Adrenal gland (tissue), 12 donors: ENCODE data around the gene CUEDC2. TPM values are rescaled to one million over a fixed set of nuclear protein-coding genes. Genes with fewer than 3 reads are reported as not detected.

Source experiments
- DNase-seq, 7 donors: peaks; one replicate each; pipeline ENCODE4 v3.0.0-alpha.2; 2019 to 2020
- H3K27ac ChIP-seq, 5 donors: fragments of 200-600 bp; sonication (generic) in 4 of 5; 1 replicate in 3 of 5; 2 replicates in 2 of 5; pipeline versions ENCODE4 v1.5.1 to v1.8.0; 2016 to 2020; ENCODE audit warnings: mild to moderate bottlenecking in 1 of 5
- H3K27me3 ChIP-seq: fragments of 200-600 bp; 2 replicates; pipeline ENCODE4 v1.8.0; 2021
- H3K36me3 ChIP-seq, 2 donors: fragments of 200-600 bp; replicated peaks in 1 of 2; 1 replicate in 1 of 2; 2 replicates in 1 of 2; pipeline versions ENCODE4 v1.5.1 to v1.8.0; 2018 to 2022
- H3K4me1 ChIP-seq, 2 donors: fragments of 200-600 bp; replicated peaks in 1 of 2; 1 replicate in 1 of 2; 2 replicates in 1 of 2; pipeline versions ENCODE4 v1.5.1 to v1.8.0; 2018 to 2021
- H3K4me3 ChIP-seq, 4 donors: fragments of 200-600 bp; sonication (generic) in 3 of 4; one replicate each; pipeline ENCODE4 v1.5.1; 2016 to 2018
- H3K9me3 ChIP-seq, 3 donors: fragments of 200-600 bp; sonication (generic) in 1 of 3; replicated peaks in 1 of 3; 1 replicate in 2 of 3; 2 replicates in 1 of 3; pipeline versions ENCODE4 v1.5.1 to v1.8.0; 2016 to 2021
- POLR2A ChIP-seq, 2 donors: fragments of 450-650 bp; IDR thresholded peaks; one replicate each; pipeline ENCODE4 v1.6.1; 2017; ENCODE audit warnings: antibody characterized with exemption in 2 of 2, mild to moderate bottlenecking in 2 of 2, moderate library complexity in 1 of 2
- WGBS, 4 donors: extraction: QIAGEN DNeasy Blood & Tissue Kit in 2 of 4; methylation state at CpG; one replicate each; pipeline versions ENCODE4 v1.1.5 to v1.1.7; 2013 to 2017; 5-methylcytosine and 5-hydroxymethylcytosine counted together
- intact Hi-C, 2 donors: fragments of 100-400 bp; cut with DNase I; formaldehyde crosslinking; loops; one replicate each; pipeline versions ENCODE4 v1.14.1 to v1.15.0; 2022 to 2023
- polyA plus RNA-seq, 3 donors: library from polyadenylated mRNA; stranded (reverse); fragments of 200-250 nt in 2 of 3; fragments of 350-450 nt in 1 of 3; fragmentation: Illumina TruSeq in 1 of 3; extraction: RNeasy Lipid Tissue Mini Kit (QIAGEN cat#74804) in 1 of 3; gene quantifications; one replicate each; pipeline ENCODE4 v1.2.3, GENCODE V29; 2013 to 2014
- total RNA-seq, 9 donors: library from RNA; depleted of rRNA in 4 of 9; stranded (reverse); fragments of >200 nt in 4 of 9; fragments of 120-200 nt in 1 of 9; fragmentation: NEBNext Ultra II Directional in 1 of 9; extraction: Animal tissue kit (Norgen Biotek cat#: 25700) in 1 of 9; gene quantifications; one replicate each; pipeline versions ENCODE4 v1.1.0 to v1.2.4, GENCODE V29; 2013 to 2023
- TF ChIP-seq, protein P1 (sequence below), 6 experiments: fragments of 450-650 bp in 4 of 6; fragments of 200-600 bp in 2 of 6; sonication (generic) in 1 of 6; IDR thresholded peaks; 1 replicate in 5 of 6; 2 replicates in 1 of 6; pipeline versions ENCODE4 v1.5.1 to v1.8.0; 2016 to 2021; ENCODE audit warnings: antibody characterized with exemption in 6 of 6, mild to moderate bottlenecking in 2 of 6, moderate library complexity in 1 of 6
- donor health status: healthy with polysubstance abuse.
- donor health status: Bipolar disorder and iron deficiency.
- donor health status: DM: yes; HTN: yes; CAD: no.
- donor health status: DM: no; HTN: no; CAD: no.
- donor health status: DM: no; HTN: no; CAD: no.
- donor health status: DM: yes; HTN: yes; CAD: no.

Gene CUEDC2
- total and polyA plus RNA-seq, 12 donors: 70.2 to 115 (median 79.7) TPM

DNA sequence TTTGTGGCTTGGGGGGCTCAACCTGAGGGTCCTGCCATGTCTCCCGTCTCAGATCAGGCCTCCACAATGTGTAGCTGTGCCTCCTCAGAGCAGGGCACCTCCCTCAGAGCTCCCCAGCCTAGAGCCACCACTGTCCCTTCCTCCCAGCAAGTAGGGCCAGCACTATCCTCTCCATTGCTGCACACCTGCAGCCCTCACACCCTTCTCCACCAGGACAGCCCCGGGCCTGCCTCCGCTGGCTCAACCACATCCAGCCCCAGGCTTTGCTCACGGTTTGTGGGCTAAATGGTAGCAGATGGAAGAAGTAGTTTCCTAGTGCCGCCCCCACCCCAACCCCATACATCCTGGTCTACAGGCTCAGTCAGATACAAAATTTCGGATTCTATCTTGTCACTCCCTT is 26.7 kb downstream of the CUEDC2 start:
- H3K27ac ChIP-seq: no peak overlapping the region
- peaks cover 0 to 22% of the 10 kb centered on the region in 2 donors for H3K36me3 ChIP-seq
- peaks cover 0 to 12% of the 10 kb centered on the region in 2 donors for H3K4me1 ChIP-seq
- peaks cover 25% of the 10 kb centered on the region for H3K27me3 ChIP-seq
- TF ChIP-seq POLR2A (IDR thresholded peaks at IDR 0.05): no peak
- TF ChIP-seq, protein P1, sequence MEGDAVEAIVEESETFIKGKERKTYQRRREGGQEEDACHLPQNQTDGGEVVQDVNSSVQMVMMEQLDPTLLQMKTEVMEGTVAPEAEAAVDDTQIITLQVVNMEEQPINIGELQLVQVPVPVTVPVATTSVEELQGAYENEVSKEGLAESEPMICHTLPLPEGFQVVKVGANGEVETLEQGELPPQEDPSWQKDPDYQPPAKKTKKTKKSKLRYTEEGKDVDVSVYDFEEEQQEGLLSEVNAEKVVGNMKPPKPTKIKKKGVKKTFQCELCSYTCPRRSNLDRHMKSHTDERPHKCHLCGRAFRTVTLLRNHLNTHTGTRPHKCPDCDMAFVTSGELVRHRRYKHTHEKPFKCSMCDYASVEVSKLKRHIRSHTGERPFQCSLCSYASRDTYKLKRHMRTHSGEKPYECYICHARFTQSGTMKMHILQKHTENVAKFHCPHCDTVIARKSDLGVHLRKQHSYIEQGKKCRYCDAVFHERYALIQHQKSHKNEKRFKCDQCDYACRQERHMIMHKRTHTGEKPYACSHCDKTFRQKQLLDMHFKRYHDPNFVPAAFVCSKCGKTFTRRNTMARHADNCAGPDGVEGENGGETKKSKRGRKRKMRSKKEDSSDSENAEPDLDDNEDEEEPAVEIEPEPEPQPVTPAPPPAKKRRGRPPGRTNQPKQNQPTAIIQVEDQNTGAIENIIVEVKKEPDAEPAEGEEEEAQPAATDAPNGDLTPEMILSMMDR (IDR thresholded peaks at IDR 0.05): no peak
- no peak for DNase-seq
- 79 to 90% (median 82%) methylated on average over 2 to 6 of the region's 6 CpGs for WGBS, 4 donors
- H3K9me3 ChIP-seq: no peaks in the 10 kb centered on the region
- no peak overlapping the region for H3K4me3 ChIP-seq
- intact Hi-C loops: no loop called here

DNA sequence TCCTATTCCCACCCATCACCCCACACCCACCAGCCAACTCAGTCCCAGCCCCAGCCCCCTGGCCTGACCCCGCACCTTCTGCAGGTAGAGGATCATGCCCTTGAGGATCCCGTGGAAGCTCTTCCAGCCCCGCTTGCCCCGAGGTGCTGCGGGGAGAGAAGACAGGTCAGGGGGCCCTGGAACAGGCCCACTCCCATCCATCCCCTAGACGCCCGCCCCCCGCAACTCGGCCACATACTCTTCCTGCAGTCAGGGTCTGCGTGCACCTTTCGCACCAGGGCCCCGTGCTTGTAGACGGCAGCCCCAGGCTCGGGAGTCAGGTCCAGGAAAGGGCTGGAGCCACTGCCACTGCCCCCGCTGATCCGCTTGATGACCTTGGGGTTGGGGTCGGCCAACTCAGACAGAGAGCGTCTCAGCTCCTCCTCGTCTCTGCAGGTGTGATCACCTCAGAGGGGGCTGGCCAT is 27.2 kb downstream of the CUEDC2 start:
- WGBS, 4 donors: 75 to 87% (median 77%) methylated on average over 9 to 19 of the region's 19 CpGs; no CpG with 5 or more reads in 1 of the 4 donors
- Histone ChIP-seq H3K9me3 (no peaks in the 10 kb centered on the region), H3K27ac (no peak overlapping the region), H3K4me1 (peaks cover 0 to 8% of the 10 kb centered on the region in 2 donors), H3K4me3 (no peak overlapping the region), H3K27me3 (peaks cover 20% of the 10 kb centered on the region), H3K36me3 (peaks cover 0 to 26% of the 10 kb centered on the region in 2 donors)
- intact Hi-C loops: no loop called here
- TF ChIP-seq, protein P1 (IDR thresholded peaks at IDR 0.05): no peak
- TF ChIP-seq POLR2A (IDR thresholded peaks at IDR 0.05): no peak
- DNase-seq: no peak

DNA sequence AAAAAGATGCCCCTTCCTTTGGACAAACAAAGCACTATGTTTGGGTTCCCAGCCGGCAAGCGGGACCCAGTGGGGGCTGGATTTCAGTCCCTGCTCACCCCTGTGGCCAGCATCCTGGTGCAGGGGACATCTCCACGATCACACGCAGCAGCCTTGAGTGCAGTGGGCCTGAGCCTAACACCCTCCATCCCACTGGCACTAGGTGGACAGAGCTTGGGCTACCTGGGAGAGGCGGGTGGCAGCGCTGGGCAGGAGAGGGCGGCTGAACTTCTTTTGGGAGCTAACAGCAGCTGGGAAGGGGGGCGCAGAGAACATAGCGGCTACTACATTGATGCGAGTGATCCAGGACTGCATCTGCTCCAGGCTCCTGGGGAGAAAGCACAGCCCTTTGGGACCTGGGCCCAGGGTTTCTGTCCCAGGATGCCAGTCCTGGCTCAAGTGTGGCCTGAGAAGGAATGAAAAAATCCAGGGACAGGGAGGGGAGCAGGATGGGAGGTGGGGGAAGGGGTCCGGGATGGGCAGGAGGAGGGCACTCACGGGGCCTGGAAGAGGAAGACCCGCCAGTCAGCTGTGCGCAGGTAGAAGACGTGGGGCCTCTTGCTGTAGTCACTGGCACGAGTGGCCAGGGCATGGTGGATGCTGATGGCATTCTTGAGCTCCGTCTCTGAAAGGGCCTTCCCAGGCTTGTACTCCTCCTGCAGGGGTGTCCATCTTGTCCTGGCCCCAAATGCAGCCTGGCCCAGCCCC is 27.8 kb downstream of the CUEDC2 start:
- TF ChIP-seq POLR2A (IDR thresholded peaks at IDR 0.05): no peak
- TF ChIP-seq, protein P1 (IDR thresholded peaks at IDR 0.05): no peak
- no peak for DNase-seq
- intact Hi-C loops: loop anchor here in 1 of 2 donors (5.0 kb wide), 1 partner anchor 172 kb away; no protein-coding TSS in a partner anchor
- Histone ChIP-seq H3K4me1 (peaks cover 0 to 9% of the 10 kb centered on the region in 2 donors), H3K9me3 (no peaks in the 10 kb centered on the region), H3K27ac (no peak overlapping the region), H3K27me3 (peaks cover 14% of the 10 kb centered on the region), H3K4me3 (no peak overlapping the region), H3K36me3 (peaks cover 0 to 31% of the 10 kb centered on the region in 2 donors)
- WGBS, 4 donors: 84 to 90% (median 88%) methylated on average over 11 to 17 of the region's 17 CpGs

DNA sequence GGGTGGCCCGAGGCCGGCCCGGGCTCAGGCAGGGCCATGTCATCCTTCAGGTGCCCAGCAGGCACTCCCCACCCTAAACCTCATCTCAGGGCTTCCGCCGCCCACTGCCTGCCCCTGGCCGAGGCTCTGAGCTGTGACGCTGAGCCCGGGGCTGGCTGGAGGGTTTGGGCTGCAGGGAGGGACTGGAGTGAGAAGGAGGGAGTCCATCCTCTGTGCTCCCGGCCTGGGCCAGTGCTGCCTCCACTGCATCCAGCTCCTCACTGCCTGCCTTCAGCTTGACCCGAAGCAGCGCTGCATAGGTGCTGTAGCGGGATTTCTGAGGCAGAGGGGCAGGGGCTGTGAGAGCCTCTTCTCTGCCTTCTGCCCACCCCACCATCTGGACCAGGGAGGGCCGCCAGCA is 29.3 kb downstream of the CUEDC2 start:
- intact Hi-C loops: loop anchor here in 1 of 2 donors (5.0 kb wide), 1 partner anchor 171 kb away; no protein-coding TSS in a partner anchor
- Histone ChIP-seq H3K27ac (no peak overlapping the region), H3K36me3 (peaks cover 0 to 36% of the 10 kb centered on the region in 2 donors), H3K27me3 (peaks cover 8% of the 10 kb centered on the region), H3K9me3 (no peaks in the 10 kb centered on the region), H3K4me3 (no peak overlapping the region), H3K4me1 (peaks cover 0 to 10% of the 10 kb centered on the region in 2 donors)
- TF ChIP-seq POLR2A (IDR thresholded peaks at IDR 0.05): no peak
- TF ChIP-seq, protein P1 (IDR thresholded peaks at IDR 0.05): no peak
- DNase-seq: no peak
- WGBS, 4 donors: 85 to 95% (median 89%) methylated on average over 6 to 13 of the region's 13 CpGs
